ENCODE results near the gene MICAL3.

GRCh38 chr22:17898375-17898774 is 126.0 kb downstream of the MICAL3 start:
- TF ChIP-seq CTCF (IDR thresholded peaks at IDR 0.05; ENCODE audit: insufficient read depth, low read length) (no peak), POLR2AphosphoS5 (IDR thresholded peaks at IDR 0.05; ENCODE audit: low read depth) (no peak), SPI1 (IDR thresholded peaks at IDR 0.05; ENCODE audit: borderline replicate concordance, low read depth) (no peak), GABPA (IDR thresholded peaks at IDR 0.05; ENCODE audit: low read depth) (no peak), REST (IDR thresholded peaks at IDR 0.05; ENCODE audit: insufficient replicate concordance, low read depth) (no peak)
